Activated CD4-positive, alpha-beta T cell treated with anti-CD3 and anti-CD28 coated beads, Interleukin-2, amount 10 ng/mL, durations not matched to agents 24 days and 14 days (primary cell): ENCODE results near the gene PKHD1. TPM values are rescaled to one million over a fixed set of nuclear protein-coding genes. Genes with fewer than 3 reads are reported as not detected.

Experiments used
- DNase-seq: peaks from one replicate; pipeline ENCODE4 v3.0.0; 2022
- H3K27ac Mint-ChIP-seq: one replicate; pipeline ENCODE4 v1.8.0; 2022; ENCODE audit warnings: mild to moderate bottlenecking, mixed read lengths
- H3K27me3 Mint-ChIP-seq: one replicate; pipeline ENCODE4 v1.8.0; 2022; ENCODE audit warnings: mixed read lengths
- H3K36me3 Mint-ChIP-seq: one replicate; pipeline ENCODE4 v1.8.0; 2022; ENCODE audit warnings: low read depth, mild to moderate bottlenecking, mixed read lengths
- H3K4me1 Mint-ChIP-seq: one replicate; pipeline ENCODE4 v1.8.0; 2021; ENCODE audit warnings: mixed read lengths
- H3K4me3 Mint-ChIP-seq: one replicate; pipeline ENCODE4 v1.8.0; 2022; ENCODE audit warnings: mild to moderate bottlenecking, moderate library complexity, mixed read lengths
- H3K9me3 Mint-ChIP-seq: one replicate; pipeline ENCODE4 v1.8.0; 2021; ENCODE audit warnings: mixed read lengths
- intact Hi-C: fragments of 100-400 bp; cut with micrococcal nuclease; formaldehyde crosslinking; loops from one replicate; pipeline ENCODE4 v1.15.1; 2023
- total RNA-seq: library from RNA; stranded (reverse); gene quantifications from 2 replicates; pipeline ENCODE4 v1.2.3, GENCODE V29; 2022

The PKHD1 gene, protein sequence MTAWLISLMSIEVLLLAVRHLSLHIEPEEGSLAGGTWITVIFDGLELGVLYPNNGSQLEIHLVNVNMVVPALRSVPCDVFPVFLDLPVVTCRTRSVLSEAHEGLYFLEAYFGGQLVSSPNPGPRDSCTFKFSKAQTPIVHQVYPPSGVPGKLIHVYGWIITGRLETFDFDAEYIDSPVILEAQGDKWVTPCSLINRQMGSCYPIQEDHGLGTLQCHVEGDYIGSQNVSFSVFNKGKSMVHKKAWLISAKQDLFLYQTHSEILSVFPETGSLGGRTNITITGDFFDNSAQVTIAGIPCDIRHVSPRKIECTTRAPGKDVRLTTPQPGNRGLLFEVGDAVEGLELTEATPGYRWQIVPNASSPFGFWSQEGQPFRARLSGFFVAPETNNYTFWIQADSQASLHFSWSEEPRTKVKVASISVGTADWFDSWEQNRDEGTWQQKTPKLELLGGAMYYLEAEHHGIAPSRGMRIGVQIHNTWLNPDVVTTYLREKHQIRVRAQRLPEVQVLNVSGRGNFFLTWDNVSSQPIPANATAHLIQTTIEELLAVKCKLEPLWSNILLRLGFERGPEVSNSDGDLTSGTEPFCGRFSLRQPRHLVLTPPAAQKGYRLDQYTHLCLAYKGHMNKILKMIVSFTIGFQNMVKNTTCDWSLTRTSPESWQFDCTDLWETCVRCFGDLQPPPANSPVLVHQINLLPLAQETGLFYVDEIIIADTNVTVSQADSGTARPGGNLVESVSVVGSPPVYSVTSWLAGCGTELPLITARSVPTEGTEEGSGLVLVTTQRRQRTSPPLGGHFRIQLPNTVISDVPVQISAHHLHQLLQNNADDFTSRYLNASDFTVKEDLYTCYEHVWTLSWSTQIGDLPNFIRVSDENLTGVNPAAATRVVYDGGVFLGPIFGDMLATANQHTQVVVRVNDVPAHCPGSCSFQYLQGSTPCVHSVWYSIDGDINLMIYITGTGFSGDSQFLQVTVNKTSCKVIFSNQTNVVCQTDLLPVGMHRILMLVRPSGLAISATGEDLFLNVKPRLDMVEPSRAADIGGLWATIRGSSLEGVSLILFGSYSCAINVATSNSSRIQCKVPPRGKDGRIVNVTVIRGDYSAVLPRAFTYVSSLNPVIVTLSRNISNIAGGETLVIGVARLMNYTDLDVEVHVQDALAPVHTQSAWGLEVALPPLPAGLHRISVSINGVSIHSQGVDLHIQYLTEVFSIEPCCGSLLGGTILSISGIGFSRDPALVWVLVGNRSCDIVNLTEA (N-terminal part only)
- total RNA-seq = not detected in 2 replicates

DNA sequence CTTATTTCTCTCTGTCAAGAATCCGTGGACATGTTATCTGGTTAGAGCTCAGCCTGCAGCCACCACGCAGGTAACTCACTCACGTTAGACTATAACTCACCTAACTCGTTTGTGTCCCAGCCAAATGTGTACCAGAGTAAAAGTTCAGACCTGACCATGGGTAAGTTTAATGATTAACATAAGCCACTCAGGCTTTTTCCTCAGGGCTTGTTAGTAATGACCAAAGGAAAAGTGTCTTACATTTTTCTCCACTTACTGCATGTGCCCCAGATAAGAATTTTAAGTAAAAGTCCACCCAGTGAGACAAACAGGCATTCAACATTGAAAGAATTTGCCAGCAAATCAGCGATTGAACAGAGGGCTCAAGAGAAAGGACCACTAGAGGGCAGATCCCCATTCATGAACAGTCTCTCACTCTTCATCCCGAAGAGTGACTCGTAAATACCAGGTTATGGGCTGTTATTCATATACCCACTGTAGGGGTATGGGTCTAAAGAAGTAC lies at the start of gene PKHD1:
PKHD1 (minus strand) TSS at position 116 of the 502 bp plus-strand sequence. CDS start 2,680 bp downstream, outside the sequence.
- no peaks in the 10 kb centered on the region for H3K9me3 Mint-ChIP-seq
- intact Hi-C loops = no loop called here

DNA sequence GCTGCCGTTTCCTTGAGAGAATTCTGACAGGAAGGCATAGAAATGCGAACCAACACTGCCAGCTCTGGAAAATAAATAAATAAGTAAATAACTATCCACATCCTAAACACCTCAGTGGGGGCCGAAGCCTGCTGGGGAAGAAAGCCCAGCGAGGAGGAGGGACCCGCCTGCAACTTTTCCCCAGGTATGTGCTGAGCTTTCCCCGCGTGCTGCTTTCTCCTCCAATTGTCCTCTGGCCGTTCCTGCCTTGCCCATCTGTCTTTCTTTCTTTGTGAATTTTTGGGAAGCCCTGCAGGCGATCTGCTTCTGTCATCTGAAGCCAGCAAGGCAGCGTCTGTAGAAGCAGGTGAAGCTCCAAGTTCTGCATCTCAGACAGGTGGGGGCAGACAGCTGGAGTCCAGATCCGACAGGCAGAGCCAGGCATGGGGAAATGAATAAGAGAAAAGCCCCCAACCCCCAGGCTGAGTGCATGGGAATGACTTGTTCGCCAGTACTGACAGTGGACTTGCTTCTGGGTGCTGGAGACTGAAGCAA lies 49.6 kb upstream of the PKHD1 start:
- intact Hi-C loops = no loop called here
- Mint-ChIP-seq H3K27me3 (peaks cover 18% of the 10 kb centered on the region), H3K9me3 (no peaks in the 10 kb centered on the region), H3K27ac (no peak overlapping the region), H3K4me3 (no peak overlapping the region), H3K4me1 (no peaks in the 10 kb centered on the region), H3K36me3 (no peaks in the 10 kb centered on the region)
- no peak for DNase-seq

More for the DNA sequence above, at the start of gene PKHD1:
- Mint-ChIP-seq H3K27ac (no peak within 1 kb of the TSS), H3K4me1 (no peaks in the 10 kb centered on the region), H3K27me3 (peaks cover 11% of the 10 kb centered on the region), H3K4me3 (no peak within 1 kb of the TSS), H3K36me3 (no peaks in the 10 kb centered on the region)
- DNase-seq = no peak

DNA sequence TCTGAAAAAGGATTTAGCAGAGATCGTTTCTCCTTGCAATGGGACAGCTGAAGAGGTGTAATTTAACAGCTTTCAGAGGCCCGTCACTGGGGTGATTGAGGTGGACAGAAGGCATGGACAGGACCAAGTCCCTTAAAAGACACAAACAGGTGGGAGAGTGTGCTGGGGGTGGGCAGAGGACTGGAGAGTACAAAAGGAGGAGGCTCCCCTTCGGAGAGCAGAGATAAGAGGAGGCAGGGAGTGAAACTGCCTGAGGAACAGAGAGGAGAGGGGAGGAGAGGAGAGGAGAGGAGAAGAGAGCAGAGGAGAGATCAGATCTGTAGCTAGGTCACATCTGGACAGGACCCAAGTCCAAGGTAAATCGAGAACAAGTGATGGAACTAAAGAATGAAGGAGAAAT lies 48.6 kb upstream of the PKHD1 start:
- H3K27ac Mint-ChIP-seq = no peak overlapping the region
- H3K9me3 Mint-ChIP-seq = no peaks in the 10 kb centered on the region
- H3K36me3 Mint-ChIP-seq = no peaks in the 10 kb centered on the region
- no peak overlapping the region for H3K4me3 Mint-ChIP-seq
- H3K4me1 Mint-ChIP-seq = no peaks in the 10 kb centered on the region
- DNase-seq = no peak
- intact Hi-C loops = no loop called here
- peaks cover 9% of the 10 kb centered on the region for H3K27me3 Mint-ChIP-seq

DNA sequence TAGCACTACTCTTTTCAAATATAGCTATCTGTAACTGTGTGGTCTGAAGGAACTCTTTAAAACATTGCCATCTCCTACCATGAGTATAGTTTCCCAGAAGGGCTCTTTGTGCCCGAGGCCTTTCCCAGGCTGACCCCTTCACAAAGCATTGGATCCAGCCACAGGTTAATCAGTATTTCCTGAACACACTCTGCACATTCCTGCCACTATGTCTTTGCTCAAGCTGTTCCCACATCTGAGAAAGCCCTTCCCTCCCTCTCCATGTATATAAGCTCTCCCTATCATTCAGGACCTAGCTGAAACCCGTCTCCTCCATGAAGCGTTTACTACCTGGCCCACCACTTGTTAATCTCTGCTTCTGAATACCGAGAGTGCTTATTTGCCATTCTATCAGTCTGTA lies 47.8 kb upstream of the PKHD1 start:
- Mint-ChIP-seq H3K4me3 (no peak overlapping the region), H3K9me3 (no peaks in the 10 kb centered on the region), H3K36me3 (no peaks in the 10 kb centered on the region), H3K27ac (no peak overlapping the region), H3K27me3 (peaks cover 12% of the 10 kb centered on the region), H3K4me1 (no peaks in the 10 kb centered on the region)
- intact Hi-C loops = no loop called here
- DNase-seq = no peak

DNA sequence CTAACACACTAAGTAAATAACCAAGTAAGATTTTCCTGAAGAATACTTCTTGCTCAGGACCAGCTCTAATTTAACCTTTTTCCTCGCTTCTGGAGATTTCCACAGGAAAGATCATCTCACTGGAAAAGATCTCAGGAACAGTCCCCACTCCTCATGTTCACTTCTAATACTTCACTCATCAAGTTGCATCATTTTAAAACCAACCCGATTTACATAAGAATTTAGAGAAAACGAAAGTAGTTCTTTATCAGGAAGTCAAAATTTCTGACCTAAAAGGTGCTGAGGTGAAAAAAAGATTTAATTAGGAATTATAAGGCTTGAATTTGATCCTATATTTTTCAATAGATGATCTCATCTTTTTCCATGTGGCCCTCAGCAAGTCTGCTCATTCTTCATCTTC lies 46.6 kb upstream of the PKHD1 start:
- no peaks in the 10 kb centered on the region for H3K9me3 Mint-ChIP-seq
- H3K4me1 Mint-ChIP-seq = no peaks in the 10 kb centered on the region
- DNase-seq = no peak
- H3K27ac Mint-ChIP-seq = no peak overlapping the region
- peaks cover 10% of the 10 kb centered on the region for H3K27me3 Mint-ChIP-seq
- H3K36me3 Mint-ChIP-seq = no peaks in the 10 kb centered on the region
- H3K4me3 Mint-ChIP-seq = no peak overlapping the region
- intact Hi-C loops = no loop called here

DNA sequence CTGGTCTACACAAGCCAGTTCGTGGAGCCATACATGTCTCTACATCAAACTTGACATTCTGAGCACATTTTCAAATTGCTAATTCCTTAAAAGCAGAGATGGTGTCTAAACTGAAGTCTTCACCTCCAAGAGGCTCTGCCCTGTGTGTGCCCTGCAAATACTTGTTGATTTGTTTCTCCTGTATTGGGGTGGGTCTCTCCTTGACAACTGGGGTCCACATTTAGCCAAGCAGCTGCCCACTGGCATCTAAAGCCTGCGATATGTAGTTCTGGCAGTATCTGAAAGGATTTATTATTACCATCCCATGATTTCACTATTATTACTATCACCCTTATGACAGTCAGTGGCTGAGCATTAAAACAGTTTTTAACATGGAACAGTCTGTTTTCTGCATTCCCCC lies 45.9 kb upstream of the PKHD1 start:
- no peak overlapping the region for H3K4me3 Mint-ChIP-seq
- DNase-seq = no peak
- intact Hi-C loops = no loop called here
- no peak overlapping the region for H3K27ac Mint-ChIP-seq
- no peaks in the 10 kb centered on the region for H3K9me3 Mint-ChIP-seq
- peaks cover 16% of the 10 kb centered on the region for H3K27me3 Mint-ChIP-seq
- no peaks in the 10 kb centered on the region for H3K4me1 Mint-ChIP-seq
- no peaks in the 10 kb centered on the region for H3K36me3 Mint-ChIP-seq

DNA sequence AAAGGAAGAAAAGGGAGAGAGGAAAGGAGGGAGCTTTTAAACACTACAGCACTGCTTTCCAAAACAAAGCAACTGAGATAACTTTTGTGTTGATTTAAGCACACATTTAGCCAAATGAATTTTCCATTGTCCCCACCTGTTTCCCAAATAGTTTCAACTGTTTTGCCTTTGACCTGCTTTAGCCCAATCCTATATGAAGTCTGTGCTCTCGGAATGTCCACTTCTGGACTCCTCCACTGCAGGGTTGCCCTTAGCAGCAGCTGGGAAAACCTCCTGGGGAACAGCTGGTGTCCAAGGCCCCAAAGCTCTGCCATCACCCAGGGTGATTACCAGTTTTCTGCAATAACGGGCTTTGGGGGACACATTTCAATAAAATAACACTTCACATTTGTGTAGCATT lies 44.9 kb upstream of the PKHD1 start:
- Mint-ChIP-seq H3K27me3 (peaks cover 14% of the 10 kb centered on the region), H3K4me3 (no peak overlapping the region), H3K9me3 (no peaks in the 10 kb centered on the region), H3K4me1 (no peaks in the 10 kb centered on the region), H3K27ac (no peak overlapping the region), H3K36me3 (no peaks in the 10 kb centered on the region)
- no peak for DNase-seq
- intact Hi-C loops = no loop called here

DNA sequence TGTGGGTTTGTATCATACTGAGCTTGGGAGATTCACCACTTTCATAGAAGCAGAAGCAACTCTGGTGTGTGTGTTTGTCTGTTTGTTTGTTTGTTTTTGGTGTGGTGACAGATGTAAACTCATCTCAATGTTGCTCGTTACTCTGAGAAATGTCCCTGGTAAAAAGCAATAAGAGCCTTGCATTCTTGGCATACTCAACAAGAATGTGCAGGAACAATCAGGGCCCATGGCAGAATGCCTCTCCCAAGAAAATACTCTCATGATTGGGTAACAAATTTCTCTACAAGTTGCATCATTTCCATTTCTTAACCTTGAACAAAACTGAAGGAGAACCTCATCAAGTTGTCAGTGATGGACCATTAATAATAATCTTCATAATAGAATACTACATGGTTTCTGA lies 43.0 kb upstream of the PKHD1 start:
- intact Hi-C loops = no loop called here
- Mint-ChIP-seq H3K27me3 (peaks cover 15% of the 10 kb centered on the region), H3K36me3 (no peaks in the 10 kb centered on the region), H3K4me3 (no peak overlapping the region), H3K27ac (no peak overlapping the region), H3K4me1 (no peaks in the 10 kb centered on the region), H3K9me3 (no peaks in the 10 kb centered on the region)
- no peak for DNase-seq

DNA sequence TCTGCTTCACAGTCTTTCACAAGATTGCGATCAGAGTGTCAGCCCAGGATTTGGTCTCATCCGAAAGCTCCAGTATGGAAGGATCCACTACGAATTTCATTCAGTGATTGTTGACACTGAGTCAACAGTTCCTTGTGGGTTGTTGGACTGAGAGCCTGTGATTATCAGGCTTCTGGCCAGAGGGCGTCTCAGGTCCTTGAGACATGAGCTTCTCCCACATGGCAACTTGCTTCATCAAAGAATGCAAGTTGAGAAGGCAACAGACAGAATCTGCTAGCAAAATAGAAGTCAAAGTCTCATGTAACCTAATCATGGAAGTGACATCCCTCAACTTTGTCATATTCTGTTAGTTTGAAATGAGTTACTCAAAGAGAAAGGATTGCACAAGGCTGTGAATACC lies 40.5 kb upstream of the PKHD1 start:
- peaks cover 12% of the 10 kb centered on the region for H3K27me3 Mint-ChIP-seq
- intact Hi-C loops = no loop called here

DNA sequence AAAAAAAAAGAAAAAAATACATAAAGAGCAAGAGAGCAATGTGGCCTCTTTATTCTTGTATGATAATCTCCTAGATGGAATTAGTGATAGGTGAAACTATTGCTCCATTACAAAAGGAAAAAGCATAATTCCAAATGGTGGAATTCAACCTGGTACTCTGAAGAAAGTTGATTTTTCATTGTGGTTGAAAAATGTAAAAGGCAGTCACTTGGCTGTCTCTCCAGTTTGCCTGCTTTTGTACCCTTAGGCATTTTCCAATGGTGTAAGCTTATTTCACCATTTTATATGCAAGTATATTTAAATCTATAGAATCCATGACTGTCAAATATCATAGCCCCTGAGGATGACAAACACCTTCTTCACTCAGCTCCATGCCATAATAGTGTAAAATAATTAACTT lies 38.8 kb upstream of the PKHD1 start:
- no peak overlapping the region for H3K4me3 Mint-ChIP-seq

More for the DNA sequence above, 40.5 kb upstream of the PKHD1 start:
- Mint-ChIP-seq H3K27ac (no peak overlapping the region), H3K4me1 (no peaks in the 10 kb centered on the region), H3K36me3 (no peaks in the 10 kb centered on the region), H3K4me3 (no peak overlapping the region), H3K9me3 (no peaks in the 10 kb centered on the region)
- no peak for DNase-seq

DNA sequence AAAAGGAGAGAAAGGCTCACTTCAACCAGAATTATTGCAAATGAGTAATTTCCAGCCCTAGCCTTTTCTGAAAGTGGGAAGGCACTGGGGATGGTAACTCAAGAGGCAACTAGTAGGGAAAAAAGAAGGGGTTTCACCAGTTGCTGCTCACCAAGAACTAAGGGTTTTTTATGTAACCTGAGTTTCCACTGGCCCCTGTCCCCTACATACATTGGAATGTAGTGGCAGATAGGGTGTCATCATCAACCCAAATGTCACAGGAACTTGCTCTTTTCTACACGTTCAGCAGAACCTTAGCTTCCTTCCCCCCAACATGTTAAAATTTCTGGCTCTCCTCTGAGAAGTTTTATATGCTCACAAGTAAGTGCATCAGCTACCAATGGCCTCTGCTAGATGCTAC lies 38.2 kb upstream of the PKHD1 start:
- Mint-ChIP-seq H3K36me3 (no peaks in the 10 kb centered on the region), H3K27me3 (peaks cover 15% of the 10 kb centered on the region), H3K9me3 (no peaks in the 10 kb centered on the region), H3K27ac (no peak overlapping the region), H3K4me1 (no peaks in the 10 kb centered on the region), H3K4me3 (no peak overlapping the region)
- no peak for DNase-seq
- intact Hi-C loops = no loop called here

More for the DNA sequence above, 38.8 kb upstream of the PKHD1 start:
- intact Hi-C loops = no loop called here
- H3K4me1 Mint-ChIP-seq = no peaks in the 10 kb centered on the region
- H3K27ac Mint-ChIP-seq = no peak overlapping the region
- H3K36me3 Mint-ChIP-seq = no peaks in the 10 kb centered on the region
- no peaks in the 10 kb centered on the region for H3K9me3 Mint-ChIP-seq
- peaks cover 15% of the 10 kb centered on the region for H3K27me3 Mint-ChIP-seq
- DNase-seq = no peak

DNA sequence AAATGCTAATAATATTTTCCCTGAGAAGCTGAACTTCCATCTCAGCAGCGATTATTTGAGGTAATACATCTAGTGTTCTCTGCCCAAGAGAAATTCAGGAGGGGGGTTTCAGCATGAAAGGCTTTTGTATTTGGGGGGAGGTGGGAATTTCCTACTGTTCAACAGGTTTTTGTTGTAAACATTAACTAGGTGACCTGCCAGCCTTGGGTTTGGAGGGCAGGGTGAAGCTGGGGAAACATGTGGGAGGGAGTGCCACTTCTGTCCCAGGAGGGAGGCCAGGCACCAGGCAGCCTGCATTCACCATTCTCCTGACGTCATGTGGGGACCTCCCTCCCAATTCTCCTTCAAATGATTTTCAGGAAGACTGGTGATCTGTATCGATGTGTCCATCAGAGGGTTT lies 37.7 kb upstream of the PKHD1 start:
- no peaks in the 10 kb centered on the region for H3K36me3 Mint-ChIP-seq
- H3K9me3 Mint-ChIP-seq = no peaks in the 10 kb centered on the region
- no peak overlapping the region for H3K4me3 Mint-ChIP-seq
- no peaks in the 10 kb centered on the region for H3K4me1 Mint-ChIP-seq
- H3K27me3 Mint-ChIP-seq = peaks cover 12% of the 10 kb centered on the region
- no peak for DNase-seq
- intact Hi-C loops = no loop called here
- H3K27ac Mint-ChIP-seq = no peak overlapping the region
